Esophagus muscularis mucosa (tissue), 4 donors: ENCODE data around the gene LIAS. TPM values are rescaled to one million over a fixed set of nuclear protein-coding genes. Genes with fewer than 3 reads are reported as not detected.

Experiments used
- DNase-seq: peaks from one replicate; pipeline ENCODE4 v3.0.0-alpha.2; 2017; ENCODE audit errors: extremely low spot score
- H3K27ac ChIP-seq, 4 donors: fragments of 200-600 bp; sonication (generic); replicated peaks in 1 of 4; 1 replicate in 3 of 4; 2 replicates in 1 of 4; pipeline ENCODE4 v1.5.1; 2016 to 2019; ENCODE audit warnings: mild to moderate bottlenecking in 1 of 4
- H3K27me3 ChIP-seq, 4 donors: fragments of 200-600 bp; sonication (generic); one replicate each; pipeline versions ENCODE4 v1.5.1 to v1.6.0; 2016 to 2019
- H3K36me3 ChIP-seq, 4 donors: fragments of 200-600 bp; sonication (generic); one replicate each; pipeline ENCODE4 v1.5.1; 2016 to 2019
- H3K4me1 ChIP-seq, 4 donors: fragments of 200-600 bp; sonication (generic); one replicate each; pipeline ENCODE4 v1.5.1; 2016 to 2019
- H3K4me3 ChIP-seq, 4 donors: fragments of 200-600 bp; sonication (generic); 1 replicate in 2 of 4; 2 replicates in 2 of 4; pipeline ENCODE4 v1.5.1; 2016 to 2019; ENCODE audit warnings: mild to moderate bottlenecking in 4 of 4, moderate library complexity in 1 of 4
- H3K9me3 ChIP-seq, 4 donors: fragments of 200-600 bp; sonication (generic); 1 replicate in 3 of 4; 2 replicates in 1 of 4; pipeline ENCODE4 v1.5.1; 2016 to 2019
- CTCF ChIP-seq, 3 experiments: fragments of 200-600 bp in 2 of 3; fragments of 450-650 bp in 1 of 3; sonication (generic) in 2 of 3; IDR thresholded peaks; one replicate each; pipeline ENCODE4 v1.5.1; 2017 to 2019; ENCODE audit warnings: antibody characterized with exemption in 3 of 3, mild to moderate bottlenecking in 2 of 3, moderate library complexity in 1 of 3
- EP300 ChIP-seq: sonication (generic); formaldehyde crosslinking; IDR thresholded peaks from one replicate; pipeline ENCODE4 v1.6.1; 2017; ENCODE audit warnings: antibody characterized with exemption
- POLR2A ChIP-seq: fragments of 450-650 bp; IDR thresholded peaks from one replicate; pipeline ENCODE4 v1.6.1; 2017; ENCODE audit warnings: antibody characterized with exemption, moderate library complexity, mild to moderate bottlenecking, low read depth
- POLR2AphosphoS5 ChIP-seq, 2 donors: sonication (generic); formaldehyde crosslinking; IDR thresholded peaks; one replicate each; pipeline ENCODE4 v1.6.1; 2017; ENCODE audit warnings: antibody characterized with exemption in 2 of 2
- WGBS: methylation state at CpG from one replicate; pipeline ENCODE4 v1.1.5; 2018; 5-methylcytosine and 5-hydroxymethylcytosine counted together
- intact Hi-C: fragments of 100-400 bp; cut with DNase I; formaldehyde crosslinking; loops from one replicate; pipeline ENCODE4 v1.15.1; 2023
- total RNA-seq, 4 donors: library from RNA; depleted of rRNA; stranded (reverse); fragments of >200 nt; gene quantifications; one replicate each; pipeline versions ENCODE4 v1.1.0 to v1.2.1, GENCODE V29; 2016

LIAS gene
- total RNA-seq, 4 donors from 2014 or later, result 8.5 to 11.6 (median 9.7) TPM

GRCh38 chr4:39518484-39518883 lies 59.6 kb downstream of the LIAS start:
- 93% methylated on average over 6 of the region's 6 CpGs for WGBS
- intact Hi-C loops, result no loop called here
- no peak for TF ChIP-seq CTCF (IDR thresholded peaks at IDR 0.05)
- TF ChIP-seq POLR2AphosphoS5 (IDR thresholded peaks at IDR 0.05), result no peak
- no peak for TF ChIP-seq EP300
- TF ChIP-seq POLR2A, result no peak
- Histone ChIP-seq H3K9me3 (no peaks in the 10 kb centered on the region), H3K4me3 (no peak overlapping the region), H3K36me3 (peaks cover 6 to 49% (median 27%) of the 10 kb centered on the region in 4 donors), H3K4me1 (peaks cover 0 to 7% (median 2%) of the 10 kb centered on the region in 4 donors), H3K27me3 (no peaks in the 10 kb centered on the region), H3K27ac (no peak overlapping the region)
- no peak for DNase-seq

GRCh38 chr4:39521253-39521919 lies 62.5 kb downstream of the LIAS start:
- Histone ChIP-seq H3K27ac (no peak overlapping the region), H3K36me3 (peaks cover 6 to 35% (median 18%) of the 10 kb centered on the region in 4 donors), H3K4me3 (no peak overlapping the region), H3K9me3 (no peaks in the 10 kb centered on the region), H3K27me3 (no peaks in the 10 kb centered on the region), H3K4me1 (peaks cover 6 to 20% (median 16%) of the 10 kb centered on the region in 4 donors)
- intact Hi-C loops, result no loop called here
- TF ChIP-seq CTCF (IDR thresholded peaks at IDR 0.05) (no peak), POLR2AphosphoS5 (IDR thresholded peaks at IDR 0.05) (no peak), EP300 (no peak), POLR2A (no peak)
- DNase-seq, result no peak
- WGBS, result 64% methylated on average over 5 of the region's 5 CpGs

GRCh38 chr4:39522068-39522467 lies 63.2 kb downstream of the LIAS start:
- H3K27ac ChIP-seq, result no peak overlapping the region
- H3K27me3 ChIP-seq, result no peaks in the 10 kb centered on the region
- no peak for DNase-seq
- intact Hi-C loops, result no loop called here
- peaks cover 6 to 33% (median 18%) of the 10 kb centered on the region in 4 donors for H3K36me3 ChIP-seq
- peaks cover 8 to 24% (median 20%) of the 10 kb centered on the region in 4 donors for H3K4me1 ChIP-seq
- TF ChIP-seq CTCF (IDR thresholded peaks at IDR 0.05) (no peak), POLR2AphosphoS5 (IDR thresholded peaks at IDR 0.05) (no peak), EP300 (no peak), POLR2A (no peak)
- 43% methylated on average over 2 of the region's 2 CpGs for WGBS
- no peak overlapping the region for H3K4me3 ChIP-seq
- no peaks in the 10 kb centered on the region for H3K9me3 ChIP-seq

- intact Hi-C loops, result no loop called here
- Histone ChIP-seq H3K27me3 (no peaks in the 10 kb centered on the region), H3K4me3 (no peak overlapping the region), H3K36me3 (peaks cover 0 to 10% (median 4%) of the 10 kb centered on the region in 4 donors), H3K4me1 (peaks cover 19 to 38% (median 32%) of the 10 kb centered on the region in 4 donors), H3K9me3 (no peaks in the 10 kb centered on the region), H3K27ac (no peak overlapping the region)
- 88% methylated on average over 7 of the region's 7 CpGs for WGBS
- no peak for DNase-seq
- no peak for TF ChIP-seq CTCF (IDR thresholded peaks at IDR 0.05)
- TF ChIP-seq EP300, result no peak
- no peak for TF ChIP-seq POLR2AphosphoS5 (IDR thresholded peaks at IDR 0.05)
- TF ChIP-seq POLR2A, result no peak
Observed at GRCh38 chr4:39524161-39524957, 65.5 kb downstream of the LIAS start.
